ENCODE data around the gene HMX1.

- TF ChIP-seq, protein P1, sequence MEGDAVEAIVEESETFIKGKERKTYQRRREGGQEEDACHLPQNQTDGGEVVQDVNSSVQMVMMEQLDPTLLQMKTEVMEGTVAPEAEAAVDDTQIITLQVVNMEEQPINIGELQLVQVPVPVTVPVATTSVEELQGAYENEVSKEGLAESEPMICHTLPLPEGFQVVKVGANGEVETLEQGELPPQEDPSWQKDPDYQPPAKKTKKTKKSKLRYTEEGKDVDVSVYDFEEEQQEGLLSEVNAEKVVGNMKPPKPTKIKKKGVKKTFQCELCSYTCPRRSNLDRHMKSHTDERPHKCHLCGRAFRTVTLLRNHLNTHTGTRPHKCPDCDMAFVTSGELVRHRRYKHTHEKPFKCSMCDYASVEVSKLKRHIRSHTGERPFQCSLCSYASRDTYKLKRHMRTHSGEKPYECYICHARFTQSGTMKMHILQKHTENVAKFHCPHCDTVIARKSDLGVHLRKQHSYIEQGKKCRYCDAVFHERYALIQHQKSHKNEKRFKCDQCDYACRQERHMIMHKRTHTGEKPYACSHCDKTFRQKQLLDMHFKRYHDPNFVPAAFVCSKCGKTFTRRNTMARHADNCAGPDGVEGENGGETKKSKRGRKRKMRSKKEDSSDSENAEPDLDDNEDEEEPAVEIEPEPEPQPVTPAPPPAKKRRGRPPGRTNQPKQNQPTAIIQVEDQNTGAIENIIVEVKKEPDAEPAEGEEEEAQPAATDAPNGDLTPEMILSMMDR (IDR thresholded peaks at IDR 0.05; ENCODE audit: poor library complexity), result no peak
- no peak for TF ChIP-seq EZH2phosphoT487 (IDR thresholded peaks at IDR 0.05; ENCODE audit: low read depth, severe bottlenecking, unreplicated experiment)
Measured at GRCh38 chr4:8849266-8850073, 22.2 kb downstream of the HMX1 start.

Measured in hepatocyte (in vitro differentiated cells).